ENCODE data around the gene PCDHGB5. TPM values are rescaled to one million over a fixed set of nuclear protein-coding genes. Genes with fewer than 3 reads are reported as not detected.
"Not testable (repeated sequence)": the region's sequence is repeated elsewhere in the genome, so short reads cannot be mapped to it uniquely, and the experiment has no call there.

The PCDHGB5 gene
- total and polyA plus RNA-seq, 2 donors from 2014 or later, result 0.82 to 12.3 TPM

GRCh38 chr5:141417494-141418172, 19.9 kb downstream of the PCDHGB5 start, which contains the start of gene PCDHGB7:
Gene PCDHGB7, plus strand, starts transcription at chr5:141417677. Its CDS starts 183 bp downstream, at chr5:141417860.
- not testable (repeated sequence) for H3K9ac ChIP-seq (ENCODE audit: low read length in 3 of 3)

GRCh38 chr5:141419074-141419880, 21.5 kb downstream of the PCDHGB5 start:
- no peak for FAIRE-seq
- intact Hi-C loops (cut with DNase I), result no loop called here
- H3K27me3 ChIP-seq (ENCODE audit: control insufficient read depth, insufficient read depth, low read length), result no peaks in the 10 kb centered on the region

More at GRCh38 chr5:141417494-141418172, 19.9 kb downstream of the PCDHGB5 start, which contains the start of gene PCDHGB7:
- peak within 1 kb of the TSS in 2 of 3 donors; percentile 40 to 42 for H3K4me3 ChIP-seq (ENCODE audit: low read length in 3 of 3)
- H3K4me1 ChIP-seq (ENCODE audit: control insufficient read depth in 2 of 3, insufficient read depth in 2 of 3, low read depth in 1 of 3, low read length in 3 of 3); FAIRE-seq; intact Hi-C loops (cut with DNase I); H3K27ac ChIP-seq (ENCODE audit: low read depth in 2 of 2, low read length in 2 of 2); H3K36me3 ChIP-seq (ENCODE audit: control insufficient read depth in 2 of 3, insufficient read depth in 3 of 3, low read length in 3 of 3); H3K27me3 ChIP-seq (ENCODE audit: control insufficient read depth, insufficient read depth, low read length): not testable (repeated sequence)
- TF ChIP-seq CTCF (IDR thresholded peaks at IDR 0.05; ENCODE audit: borderline replicate concordance, extremely low read depth, insufficient read depth), result peak; percentile 69
- peaks cover 5 to 66% (median 43%) of the 10 kb centered on the region in 3 donors for H3K9me3 ChIP-seq (ENCODE audit: control insufficient read depth in 2 of 3, insufficient read depth in 1 of 3, low read length in 3 of 3)
- peak in 4 of 5 donors; percentile 75 to 81 (median 78) for DNase-seq

GRCh38 chr5:141420855-141421488, 23.2 kb downstream of the PCDHGB5 start, which contains the start of gene PCDHGA11:
Gene PCDHGA11, plus strand, starts transcription at chr5:141421051. Its CDS starts 177 bp downstream, at chr5:141421228.
- FAIRE-seq (no peak), DNase-seq (peak in 3 of 5 donors; percentile 51 to 56 (median 55))
- Histone ChIP-seq H3K9ac (ENCODE audit: low read length in 3 of 3) (no peak within 1 kb of the TSS), H3K36me3 (ENCODE audit: control insufficient read depth in 2 of 3, insufficient read depth in 3 of 3, low read length in 3 of 3) (no peaks in the 10 kb centered on the region), H3K27ac (ENCODE audit: low read depth in 2 of 2, low read length in 2 of 2) (no peak within 1 kb of the TSS), H3K9me3 (ENCODE audit: control insufficient read depth in 2 of 3, insufficient read depth in 1 of 3, low read length in 3 of 3) (peaks cover 5 to 78% (median 43%) of the 10 kb centered on the region in 3 donors), H3K27me3 (ENCODE audit: control insufficient read depth, insufficient read depth, low read length) (no peaks in the 10 kb centered on the region), H3K4me3 (ENCODE audit: low read length in 3 of 3) (peak within 1 kb of the TSS in 2 of 3 donors; percentile 32 to 39), H3K4me1 (ENCODE audit: control insufficient read depth in 2 of 3, insufficient read depth in 2 of 3, low read depth in 1 of 3, low read length in 3 of 3) (no peaks in the 10 kb centered on the region)
- intact Hi-C loops (cut with DNase I), result no loop called here
- TF ChIP-seq CTCF (IDR thresholded peaks at IDR 0.05; ENCODE audit: borderline replicate concordance, extremely low read depth, insufficient read depth), result peak; percentile 25

More at GRCh38 chr5:141419074-141419880, 21.5 kb downstream of the PCDHGB5 start:
- Histone ChIP-seq H3K27ac (ENCODE audit: low read depth in 2 of 2, low read length in 2 of 2) (no peak overlapping the region), H3K4me1 (ENCODE audit: control insufficient read depth in 2 of 3, insufficient read depth in 2 of 3, low read depth in 1 of 3, low read length in 3 of 3) (no peaks in the 10 kb centered on the region), H3K9ac (ENCODE audit: low read length in 3 of 3) (no peak overlapping the region), H3K4me3 (ENCODE audit: low read length in 3 of 3) (peak overlapping the region in 1 of 3 donors; percentile 42), H3K9me3 (ENCODE audit: control insufficient read depth in 2 of 3, insufficient read depth in 1 of 3, low read length in 3 of 3) (peaks cover 5 to 66% (median 34%) of the 10 kb centered on the region in 3 donors), H3K36me3 (ENCODE audit: control insufficient read depth in 2 of 3, insufficient read depth in 3 of 3, low read length in 3 of 3) (no peaks in the 10 kb centered on the region)
- TF ChIP-seq CTCF (IDR thresholded peaks at IDR 0.05; ENCODE audit: borderline replicate concordance, extremely low read depth, insufficient read depth), result no peak
- no peak for DNase-seq

Measured in kidney (tissue), 14 donors.